Left ventricle myocardium superior (tissue), 1 donor: ENCODE measurements around the gene IRF2BP1. TPM values are rescaled to one million over a fixed set of nuclear protein-coding genes. Genes with fewer than 3 reads are reported as not detected.

Experiments
- total RNA-seq: library from RNA; stranded (reverse); fragmentation: NEBNext Ultra II Directional; extraction: Animal tissue kit (Norgen Biotek cat#: 25700); gene quantifications from one replicate; pipeline ENCODE4 v1.2.1, GENCODE V29; 2021
- donor health status: DM: no; HTN: yes; CAD: no; lungs with severe emphysema.

IRF2BP1 gene
- total RNA-seq, 1 donor from 2014 or later, result 22.3 TPM

Other genes with a start within 250 kb of the IRF2BP1 start
- gene EML2, start 246.7 kb downstream of the IRF2BP1 start, total RNA-seq, result 33.4 TPM
- gene GIPR, start 217.9 kb downstream of the IRF2BP1 start, total RNA-seq, result 4.1 TPM
- gene SNRPD2, start 194.2 kb downstream of the IRF2BP1 start, total RNA-seq, result 233 TPM
- gene QPCTL, start 193.5 kb downstream of the IRF2BP1 start, total RNA-seq, result 1.2 TPM
- gene FBXO46, start 155.2 kb downstream of the IRF2BP1 start, total RNA-seq, result 15.4 TPM
- gene MEIOSIN, start 152.7 kb downstream of the IRF2BP1 start, total RNA-seq, result not detected
- gene SIX5, start 116.9 kb downstream of the IRF2BP1 start, total RNA-seq, result 26.1 TPM
- gene DMPK, start 103.7 kb downstream of the IRF2BP1 start, total RNA-seq, result 275 TPM
- 64.6 TPM for gene DMWD, start 93.3 kb downstream of the IRF2BP1 start, total RNA-seq
- gene RSPH6A, start 70.8 kb downstream of the IRF2BP1 start, total RNA-seq, result not detected
- gene SYMPK, start 23.0 kb downstream of the IRF2BP1 start, total RNA-seq, result 38.3 TPM
- gene FOXA3, start 21.8 kb downstream of the IRF2BP1 start, total RNA-seq, result not detected
- 18.5 TPM for gene MYPOP, start 16.5 kb upstream of the IRF2BP1 start, total RNA-seq
- gene NANOS2, start 28.6 kb upstream of the IRF2BP1 start, total RNA-seq, result not detected
- 5.9 TPM for gene NOVA2, start 87.7 kb upstream of the IRF2BP1 start, total RNA-seq
- 7.7 TPM for gene CCDC61, start 109.3 kb upstream of the IRF2BP1 start, total RNA-seq
- gene PGLYRP1, start 136.9 kb upstream of the IRF2BP1 start, total RNA-seq, result 0.50 TPM
- gene IGFL4, start 154.9 kb upstream of the IRF2BP1 start, total RNA-seq, result not detected
- gene IGFL3, start 238.5 kb upstream of the IRF2BP1 start, total RNA-seq, result not detected